ENCODE data around the gene GLCE. TPM values are rescaled to one million over a fixed set of nuclear protein-coding genes. Genes with fewer than 3 reads are reported as not detected.

Gene GLCE
- total RNA-seq, 4 donors from 2014 or later: 33.8 to 50.7 (median 43.8) TPM

- Histone ChIP-seq H3K4me1 (peaks cover 0 to 34% (median 5%) of the 10 kb centered on the region in 4 donors), H3K36me3 (no peaks in the 10 kb centered on the region), H3K4me3 (no peak overlapping the region), H3K9me3 (no peaks in the 10 kb centered on the region), H3K27me3 (no peaks in the 10 kb centered on the region), H3K27ac (peak overlapping the region in 3 of 4 donors; percentile 21 to 73 (median 67))
- TF ChIP-seq, protein P1, sequence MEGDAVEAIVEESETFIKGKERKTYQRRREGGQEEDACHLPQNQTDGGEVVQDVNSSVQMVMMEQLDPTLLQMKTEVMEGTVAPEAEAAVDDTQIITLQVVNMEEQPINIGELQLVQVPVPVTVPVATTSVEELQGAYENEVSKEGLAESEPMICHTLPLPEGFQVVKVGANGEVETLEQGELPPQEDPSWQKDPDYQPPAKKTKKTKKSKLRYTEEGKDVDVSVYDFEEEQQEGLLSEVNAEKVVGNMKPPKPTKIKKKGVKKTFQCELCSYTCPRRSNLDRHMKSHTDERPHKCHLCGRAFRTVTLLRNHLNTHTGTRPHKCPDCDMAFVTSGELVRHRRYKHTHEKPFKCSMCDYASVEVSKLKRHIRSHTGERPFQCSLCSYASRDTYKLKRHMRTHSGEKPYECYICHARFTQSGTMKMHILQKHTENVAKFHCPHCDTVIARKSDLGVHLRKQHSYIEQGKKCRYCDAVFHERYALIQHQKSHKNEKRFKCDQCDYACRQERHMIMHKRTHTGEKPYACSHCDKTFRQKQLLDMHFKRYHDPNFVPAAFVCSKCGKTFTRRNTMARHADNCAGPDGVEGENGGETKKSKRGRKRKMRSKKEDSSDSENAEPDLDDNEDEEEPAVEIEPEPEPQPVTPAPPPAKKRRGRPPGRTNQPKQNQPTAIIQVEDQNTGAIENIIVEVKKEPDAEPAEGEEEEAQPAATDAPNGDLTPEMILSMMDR (IDR thresholded peaks at IDR 0.05): peak in 2 of 6 experiments; percentile 9 to 19
- TF ChIP-seq POLR2A (IDR thresholded peaks at IDR 0.05): no peak
- DNase-seq: no peak
These were observed 143.1 kb downstream of the GLCE start for GRCh38 chr15:69303337-69304181.

GRCh38 chr15:69304182-69304545, 143.7 kb downstream of the GLCE start:
- Histone ChIP-seq H3K4me1 (peaks cover 0 to 30% (median 2%) of the 10 kb centered on the region in 4 donors), H3K36me3 (no peaks in the 10 kb centered on the region), H3K4me3 (no peak overlapping the region), H3K9me3 (no peaks in the 10 kb centered on the region), H3K27me3 (no peaks in the 10 kb centered on the region), H3K27ac (peak overlapping the region in 3 of 4 donors; percentile 58 to 73 (median 67))
- peak in 1 of 3 donors; percentile 62 for DNase-seq
- TF ChIP-seq POLR2A (IDR thresholded peaks at IDR 0.05): no peak
- TF ChIP-seq, protein P1 (IDR thresholded peaks at IDR 0.05): no peak

DNA sequence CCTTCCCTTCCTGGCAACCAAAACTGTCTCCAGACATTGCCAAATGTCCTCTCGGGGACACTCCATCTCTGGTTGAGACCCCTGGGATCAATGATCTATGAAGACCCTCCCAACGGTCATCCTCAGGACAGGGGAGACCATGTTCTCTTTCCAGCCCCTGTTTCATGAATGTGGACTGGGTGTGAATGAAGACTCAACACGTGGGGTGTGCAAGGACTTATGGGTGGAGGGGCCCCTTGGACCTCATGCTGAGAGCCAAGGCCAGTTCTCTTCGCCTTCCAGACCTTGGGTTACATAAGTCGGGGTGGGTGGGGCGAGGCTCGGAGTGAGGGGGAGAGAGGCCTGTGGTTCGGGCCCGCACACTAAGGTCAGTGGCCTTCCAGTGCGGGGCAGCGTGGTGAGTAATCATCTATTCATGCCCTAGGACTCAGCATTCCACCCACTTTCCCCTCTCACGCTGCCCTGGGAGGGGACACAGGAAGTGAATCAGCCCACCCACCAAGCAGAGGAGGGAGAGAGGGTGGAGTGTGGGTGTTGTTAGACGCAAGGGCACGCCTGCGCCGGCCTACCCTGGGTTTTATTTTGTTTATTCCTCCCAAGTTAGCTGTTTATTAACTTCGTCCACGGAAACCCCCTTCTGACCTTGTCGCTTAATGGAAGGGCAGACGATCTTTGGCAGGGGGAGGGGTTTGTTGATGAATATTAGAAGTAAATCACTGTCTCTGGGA, 144.9 kb downstream of the GLCE start:
- Histone ChIP-seq H3K36me3 (no peaks in the 10 kb centered on the region), H3K9me3 (no peaks in the 10 kb centered on the region), H3K27me3 (no peaks in the 10 kb centered on the region), H3K4me3 (no peak overlapping the region), H3K4me1 (peaks cover 0 to 20% (median 0%) of the 10 kb centered on the region in 4 donors), H3K27ac (peak overlapping the region; percentile 25 to 73 (median 62))
- TF ChIP-seq, protein P1 (IDR thresholded peaks at IDR 0.05): no peak
- no peak for TF ChIP-seq POLR2A (IDR thresholded peaks at IDR 0.05)
- peak; percentile 18 to 76 (median 74) for DNase-seq

DNA sequence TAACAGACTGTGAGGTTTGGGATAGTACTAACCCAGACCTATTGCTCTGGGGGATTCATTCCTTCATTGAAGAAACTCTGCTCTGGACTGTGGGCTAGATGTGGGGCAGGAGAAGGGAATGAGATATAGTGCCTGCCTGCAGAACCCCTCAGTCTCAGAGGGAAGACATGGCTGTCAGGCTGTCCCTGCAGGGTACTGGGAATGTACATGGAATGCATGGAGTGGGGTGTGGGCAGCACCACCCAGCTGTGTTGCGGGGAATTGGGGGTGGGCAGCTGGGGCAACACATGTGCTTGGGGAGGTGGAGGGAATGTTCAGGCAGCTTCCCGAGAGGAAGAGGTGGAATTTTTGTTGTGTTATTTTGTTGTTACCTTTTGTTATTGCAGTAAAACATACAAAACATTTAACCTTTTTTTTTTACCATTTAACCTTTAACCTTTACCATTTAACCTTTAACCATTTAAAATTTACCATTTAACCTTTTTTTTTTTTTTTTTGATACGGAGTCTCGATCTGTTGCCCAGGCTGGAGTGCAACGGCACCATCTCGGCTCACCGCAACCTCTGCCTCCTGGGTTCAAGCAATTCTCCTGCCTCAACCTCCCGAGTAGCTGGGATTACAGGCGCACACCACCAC, 145.6 kb downstream of the GLCE start:
- Histone ChIP-seq H3K4me1 (peaks cover 0 to 20% (median 0%) of the 10 kb centered on the region in 4 donors), H3K27ac (peak overlapping the region; percentile 25 to 73 (median 58)), H3K4me3 (no peak overlapping the region), H3K27me3 (no peaks in the 10 kb centered on the region), H3K36me3 (no peaks in the 10 kb centered on the region), H3K9me3 (no peaks in the 10 kb centered on the region)
- TF ChIP-seq, protein P1 (IDR thresholded peaks at IDR 0.05): no peak
- TF ChIP-seq POLR2A (IDR thresholded peaks at IDR 0.05): no peak
- no peak for DNase-seq

GRCh38 chr15:69307939-69308338, 147.5 kb downstream of the GLCE start:
- Histone ChIP-seq H3K4me3 (no peak overlapping the region), H3K27me3 (no peaks in the 10 kb centered on the region), H3K36me3 (no peaks in the 10 kb centered on the region), H3K9me3 (no peaks in the 10 kb centered on the region), H3K27ac (no peak overlapping the region), H3K4me1 (peaks cover 0 to 20% (median 0%) of the 10 kb centered on the region in 4 donors)
- no peak for DNase-seq
- TF ChIP-seq, protein P1 (IDR thresholded peaks at IDR 0.05): no peak

Data from Peyer's patch (tissue), 4 donors.